ENCODE results near the gene MCOLN3. TPM values are rescaled to one million over a fixed set of nuclear protein-coding genes. Genes with fewer than 3 reads are reported as not detected.

The MCOLN3 gene
- total and polyA plus RNA-seq, 9 of the 15 experiments (the other 6 are each of a cell fraction or from before 2014, with no cell fraction given) = 0.04 to 0.05 TPM; not detected in 7

GRCh38 chr1:85030536-85030935 lies 17.8 kb downstream of the MCOLN3 start:
- Histone ChIP-seq H3K4me1 (replicated peaks in 1 of 2; ENCODE audit: control insufficient read depth in 2 of 2, insufficient read depth in 2 of 2, low read length in 2 of 2) (no peaks in the 10 kb centered on the region), H3K9ac (ENCODE audit: insufficient read depth in 1 of 2, low read depth in 2 of 2, low read length in 2 of 2) (no peak overlapping the region), H3K9me1 (ENCODE audit: control insufficient read depth, insufficient read depth, low read length) (no peaks in the 10 kb centered on the region), H3K27me3 (ENCODE audit: control insufficient read depth in 2 of 2, insufficient read depth in 2 of 2, low read length in 2 of 2) (0 out of 5 replicates have a peak, but pooled peaks cover 0 to 6% of the 10 kb centered on the region in 2 experiments), H3K4me3 (no peak overlapping the region), H3K79me2 (ENCODE audit: control insufficient read depth, insufficient read depth, low read length) (no peaks in the 10 kb centered on the region), H3K9me3 (replicated peaks; ENCODE audit: control insufficient read depth, insufficient read depth, low read depth, low read length) (no peaks in the 10 kb centered on the region), H3K4me2 (ENCODE audit: insufficient read depth, low read length) (no peak overlapping the region), H2AFZ (ENCODE audit: low read depth, low read length) (no peak overlapping the region), H4K20me1 (replicated peaks; ENCODE audit: control insufficient read depth, insufficient read depth, low read length) (no peaks in the 10 kb centered on the region), H3K27ac (ENCODE audit: extremely low read depth, low read depth, low read length) (no peak overlapping the region), H3K36me3 (ENCODE audit: control insufficient read depth, insufficient read depth, low read length) (no peaks in the 10 kb centered on the region)
- intact Hi-C loops (cut with micrococcal nuclease) (no loop called here), in situ Hi-C loops (cut with MboI) (no loop called here)
- DNase-seq (ENCODE audit: extremely low read depth in 1 of 4, low spot score in 3 of 4) (no peak), ATAC-seq (no peak), FAIRE-seq (no peak)
- CTCF ChIA-PET (ENCODE audit: low intra/inter-chr PET ratio) = no interaction called here
- no TSS peak for BruUV-seq (replicated peaks)
- POLR2A ChIA-PET = no interaction called here
- TF ChIP-seq TRIM28 (IDR thresholded peaks at IDR 0.05) (no peak), SNRNP70 (optimal IDR thresholded peaks at IDR 0.05; ENCODE audit: low read depth, low read length) (no peak), ZNF124 (CRISPR knock-in tag; IDR thresholded peaks at IDR 0.05) (no peak), ZEB2 (IDR thresholded peaks at IDR 0.05) (no peak), CBX2 (IDR thresholded peaks at IDR 0.05; ENCODE audit: insufficient read depth, low read length, poor library complexity, severe bottlenecking) (no peak), SAFB (IDR thresholded peaks at IDR 0.05; ENCODE audit: borderline replicate concordance, low read depth, low read length) (no peak), RFX5 (IDR thresholded peaks at IDR 0.05; ENCODE audit: low read depth, low read length) (no peak), HDAC8 (tag; IDR thresholded peaks at IDR 0.05) (no peak), ZNF3 (CRISPR knock-in tag; IDR thresholded peaks at IDR 0.05) (no peak), KHSRP (IDR thresholded peaks at IDR 0.05) (no peak), ZSCAN32 (CRISPR knock-in tag; IDR thresholded peaks at IDR 0.05) (no peak)
